GM12864 (cell line): ENCODE measurements around the gene LEMD3.

Source experiments
- DNase-seq: peaks from one replicate; pipeline ENCODE4 v3.0.0-alpha.2; 2011; ENCODE audit warnings: low read depth
- H3K4me3 ChIP-seq: 2 replicates; pipeline ENCODE4 v1.5.1; 2011; ENCODE audit warnings: mild to moderate bottlenecking, low read depth, low read length, control low read depth
- CTCF ChIP-seq: IDR thresholded peaks from 2 replicates; pipeline ENCODE4 v1.5.1; 2011; ENCODE audit warnings: low read depth, mild to moderate bottlenecking, moderate library complexity, low read length, control low read depth, inconsistent platforms; ENCODE audit errors: missing control alignments

LEMD3 gene

GRCh38 chr12:65229441-65229840 lies 60.1 kb downstream of the LEMD3 start:
- no peak overlapping the region for H3K4me3 ChIP-seq
- no peak for DNase-seq
- no peak for TF ChIP-seq CTCF

- peak; percentile 11 for TF ChIP-seq CTCF
- H3K4me3 ChIP-seq, result no peak overlapping the region
- DNase-seq, result no peak
Measured at GRCh38 chr12:65232476-65233077, 63.2 kb downstream of the LEMD3 start.

- no peak overlapping the region for H3K4me3 ChIP-seq
- TF ChIP-seq CTCF, result no peak
- no peak for DNase-seq
Measured at GRCh38 chr12:65237153-65237552, 67.8 kb downstream of the LEMD3 start.

- TF ChIP-seq CTCF, result no peak
- H3K4me3 ChIP-seq, result no peak overlapping the region
- no peak for DNase-seq
Measured at GRCh38 chr12:65238609-65239008, 69.2 kb downstream of the LEMD3 start.

- no peak for TF ChIP-seq CTCF
- DNase-seq, result no peak
- H3K4me3 ChIP-seq, result no peak overlapping the region
Measured at GRCh38 chr12:65248656-65249633, 79.6 kb downstream of the LEMD3 start.

GRCh38 chr12:65252515-65252914 lies 83.1 kb downstream of the LEMD3 start:
- no peak overlapping the region for H3K4me3 ChIP-seq
- no peak for DNase-seq
- no peak for TF ChIP-seq CTCF
